ENCODE data around the gene MBNL1. TPM values are rescaled to one million over a fixed set of nuclear protein-coding genes. Genes with fewer than 3 reads are reported as not detected.
"Not testable (repeated sequence)": the region's sequence is repeated elsewhere in the genome, so short reads cannot be mapped to it uniquely, and the experiment has no call there.

The MBNL1 gene
- total and polyA plus RNA-seq, 4 donors = 25.8 to 121 (median 71.9) TPM

DNA sequence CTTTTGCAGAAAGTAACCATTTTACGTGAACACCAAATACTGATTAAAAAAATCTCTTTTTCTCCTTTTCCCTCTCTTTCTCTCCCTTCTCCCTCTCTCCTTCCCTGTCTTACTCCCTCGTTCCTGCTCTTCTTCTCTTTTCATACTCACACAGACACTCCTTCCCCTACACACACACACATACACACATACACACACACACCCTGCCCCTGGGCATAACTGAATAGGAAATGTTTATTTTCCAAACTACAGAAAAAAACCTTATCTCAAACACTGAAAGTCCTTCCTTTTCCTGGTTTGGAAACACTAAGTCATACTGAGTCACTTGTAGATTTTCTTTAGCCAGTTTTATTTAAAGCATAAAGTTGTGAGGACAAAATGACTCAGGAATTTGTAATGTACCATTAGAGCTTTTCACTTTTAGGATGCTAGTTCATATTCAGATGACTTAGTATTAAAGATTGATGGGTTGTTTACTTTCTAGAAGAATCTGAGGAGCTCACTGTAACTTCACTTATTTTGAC, 62.4 kb downstream of the MBNL1 start:
- Histone ChIP-seq H3K9me3 (ENCODE audit: control insufficient read depth, insufficient read depth, low read length) (no peaks in the 10 kb centered on the region), H3K4me1 (ENCODE audit: control insufficient read depth, insufficient read depth, low read length) (no peaks in the 10 kb centered on the region), H3K4me3 (ENCODE audit: low read depth, low read length) (no peak overlapping the region), H3K36me3 (ENCODE audit: control insufficient read depth, insufficient read depth, low read length) (no peaks in the 10 kb centered on the region), H3K27ac (ENCODE audit: low read depth, low read length) (no peak overlapping the region), H3K27me3 (ENCODE audit: control insufficient read depth, insufficient read depth, low read length) (no peaks in the 10 kb centered on the region)
- 83% methylated on average over 2 of the region's 2 CpGs for WGBS (ENCODE audit: insufficient coverage)
- no peak for DNase-seq (ENCODE audit: low read depth in 4 of 6, low spot score in 6 of 6)

DNA sequence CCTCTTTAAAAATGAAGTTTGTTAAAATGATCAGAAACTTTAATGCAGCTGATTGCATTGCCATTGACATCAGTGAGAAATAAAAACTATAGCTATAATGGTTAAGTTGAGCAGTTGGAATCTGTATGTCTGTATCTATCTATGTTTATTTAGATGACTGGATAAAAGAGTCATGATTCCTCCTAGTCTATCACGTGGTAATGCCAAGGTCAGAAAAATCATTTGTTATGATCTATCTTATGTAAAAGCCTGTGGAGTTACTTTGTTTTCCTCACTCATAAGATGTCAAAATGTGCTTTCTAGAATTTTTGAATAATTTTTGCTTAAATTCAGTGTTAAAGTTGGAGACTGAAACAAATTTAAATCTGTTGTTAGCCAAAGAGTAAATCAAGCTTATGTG, 63.3 kb downstream of the MBNL1 start:
- Histone ChIP-seq H3K27ac (ENCODE audit: low read depth, low read length) (no peak overlapping the region), H3K36me3 (ENCODE audit: control insufficient read depth, insufficient read depth, low read length) (no peaks in the 10 kb centered on the region), H3K4me1 (ENCODE audit: control insufficient read depth, insufficient read depth, low read length) (no peaks in the 10 kb centered on the region), H3K27me3 (ENCODE audit: control insufficient read depth, insufficient read depth, low read length) (no peaks in the 10 kb centered on the region), H3K9me3 (ENCODE audit: control insufficient read depth, insufficient read depth, low read length) (no peaks in the 10 kb centered on the region), H3K4me3 (ENCODE audit: low read depth, low read length) (no peak overlapping the region)
- no peak for DNase-seq (ENCODE audit: low read depth in 4 of 6, low spot score in 6 of 6)
- no CpG with 5 or more reads among the region's 1 CpG for WGBS (ENCODE audit: insufficient coverage)

DNA sequence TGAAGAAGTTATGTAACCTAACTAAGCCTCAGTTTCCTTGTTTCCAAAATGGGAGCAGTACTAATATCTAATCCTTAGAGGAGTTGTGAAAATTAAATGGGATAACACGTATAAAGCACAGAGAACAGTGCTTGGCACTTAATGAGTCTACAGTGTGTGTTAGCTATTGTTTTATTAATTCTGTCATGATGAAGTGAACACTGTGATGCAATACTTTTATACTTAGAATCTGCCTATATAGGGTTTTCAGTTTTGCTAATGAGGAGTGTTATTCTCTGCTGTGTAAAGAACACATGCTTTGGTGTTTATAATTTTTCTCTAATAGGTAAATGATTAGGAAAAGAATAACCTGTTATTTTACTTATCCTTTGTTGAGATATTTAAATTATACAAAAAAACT, 65.2 kb downstream of the MBNL1 start:
- no peak for DNase-seq (ENCODE audit: low read depth in 4 of 6, low spot score in 6 of 6)
- WGBS (ENCODE audit: insufficient coverage) = 80% methylated on average over 1 of the region's 1 CpG
- Histone ChIP-seq H3K27me3 (ENCODE audit: control insufficient read depth, insufficient read depth, low read length) (no peaks in the 10 kb centered on the region), H3K4me1 (ENCODE audit: control insufficient read depth, insufficient read depth, low read length) (no peaks in the 10 kb centered on the region), H3K4me3 (ENCODE audit: low read depth, low read length) (no peak overlapping the region), H3K27ac (ENCODE audit: low read depth, low read length) (no peak overlapping the region), H3K9me3 (ENCODE audit: control insufficient read depth, insufficient read depth, low read length) (no peaks in the 10 kb centered on the region), H3K36me3 (ENCODE audit: control insufficient read depth, insufficient read depth, low read length) (no peaks in the 10 kb centered on the region)

DNA sequence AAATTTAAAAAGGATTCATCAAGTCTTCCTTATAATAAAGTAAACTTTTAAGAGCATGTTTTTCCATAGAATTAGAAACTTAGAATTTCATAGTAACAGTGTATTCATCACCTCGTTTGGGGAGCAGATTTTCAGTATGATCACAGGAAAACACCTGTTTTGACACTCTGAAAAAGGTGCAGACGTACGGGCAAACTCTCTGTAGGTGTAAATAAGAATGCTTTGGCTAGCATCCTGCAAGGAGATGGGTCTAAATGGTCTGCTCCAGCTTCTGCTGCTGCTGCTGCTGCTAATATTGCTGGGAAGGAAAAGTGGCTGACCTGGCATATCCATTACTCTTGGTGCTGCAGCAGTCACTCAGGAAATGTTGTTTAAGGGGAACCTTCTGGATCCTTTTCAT, 66.0 kb downstream of the MBNL1 start:
- Histone ChIP-seq H3K27me3 (ENCODE audit: control insufficient read depth, insufficient read depth, low read length) (no peaks in the 10 kb centered on the region), H3K9me3 (ENCODE audit: control insufficient read depth, insufficient read depth, low read length) (no peaks in the 10 kb centered on the region), H3K4me3 (ENCODE audit: low read depth, low read length) (no peak overlapping the region), H3K27ac (ENCODE audit: low read depth, low read length) (no peak overlapping the region), H3K36me3 (ENCODE audit: control insufficient read depth, insufficient read depth, low read length) (no peaks in the 10 kb centered on the region), H3K4me1 (ENCODE audit: control insufficient read depth, insufficient read depth, low read length) (no peaks in the 10 kb centered on the region)
- WGBS (ENCODE audit: insufficient coverage) = 100% methylated on average over 2 of the region's 3 CpGs
- no peak for DNase-seq (ENCODE audit: low read depth in 4 of 6, low spot score in 6 of 6)

DNA sequence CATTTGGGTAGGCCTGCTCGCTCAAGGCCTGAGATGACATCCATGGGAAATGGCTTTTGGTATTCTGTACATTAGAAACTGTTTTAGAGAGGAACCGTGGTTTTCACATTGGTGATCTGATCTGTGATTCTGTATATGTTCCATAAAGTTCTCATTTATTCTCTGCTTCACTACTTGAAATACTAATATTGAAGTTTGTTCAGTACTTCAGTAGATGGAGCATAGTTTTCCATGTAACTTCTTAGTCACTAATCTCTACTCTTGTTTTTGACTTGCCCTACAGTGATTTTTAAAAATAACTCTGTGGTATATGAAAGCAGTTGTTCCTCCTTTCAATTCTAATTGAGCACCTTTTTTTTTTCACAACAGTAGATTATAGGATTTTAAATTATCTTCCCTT, 66.5 kb downstream of the MBNL1 start:
- no peak overlapping the region for H3K27ac ChIP-seq (ENCODE audit: low read depth, low read length)
- no peaks in the 10 kb centered on the region for H3K4me1 ChIP-seq (ENCODE audit: control insufficient read depth, insufficient read depth, low read length)
- no peaks in the 10 kb centered on the region for H3K36me3 ChIP-seq (ENCODE audit: control insufficient read depth, insufficient read depth, low read length)
- no peak for DNase-seq (ENCODE audit: low read depth in 4 of 6, low spot score in 6 of 6)
- H3K9me3 ChIP-seq (ENCODE audit: control insufficient read depth, insufficient read depth, low read length) = no peaks in the 10 kb centered on the region
- no peaks in the 10 kb centered on the region for H3K27me3 ChIP-seq (ENCODE audit: control insufficient read depth, insufficient read depth, low read length)
- H3K4me3 ChIP-seq (ENCODE audit: low read depth, low read length) = no peak overlapping the region
- 100% methylated on average over 1 of the region's 2 CpGs for WGBS (ENCODE audit: insufficient coverage)

DNA sequence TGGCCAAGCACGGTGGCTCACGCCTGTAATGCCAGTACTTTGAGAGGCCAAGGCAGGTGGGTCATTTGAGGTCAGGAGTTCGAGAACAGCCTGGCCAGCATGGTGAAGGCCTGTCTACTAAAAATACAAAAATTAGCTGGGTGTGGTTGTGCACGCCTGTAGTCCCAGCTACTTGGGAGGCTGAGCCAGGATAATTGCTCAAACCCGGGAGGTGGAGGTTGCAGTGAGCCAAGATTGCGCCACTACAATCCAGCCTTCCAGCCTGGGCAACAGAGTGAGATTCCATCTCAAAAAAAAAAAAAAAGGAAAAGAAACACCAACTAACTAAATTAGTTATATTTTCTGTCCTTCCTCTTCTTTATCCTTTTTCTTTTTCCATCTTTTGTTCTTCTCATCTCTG, 68.6 kb downstream of the MBNL1 start:
- H3K36me3 ChIP-seq (ENCODE audit: control insufficient read depth, insufficient read depth, low read length); H3K27me3 ChIP-seq (ENCODE audit: control insufficient read depth, insufficient read depth, low read length); H3K27ac ChIP-seq (ENCODE audit: low read depth, low read length); H3K4me1 ChIP-seq (ENCODE audit: control insufficient read depth, insufficient read depth, low read length); H3K9me3 ChIP-seq (ENCODE audit: control insufficient read depth, insufficient read depth, low read length); DNase-seq (ENCODE audit: low read depth in 4 of 6, low spot score in 6 of 6); H3K4me3 ChIP-seq (ENCODE audit: low read depth, low read length): not testable (repeated sequence)
- WGBS (ENCODE audit: insufficient coverage) = 96% methylated on average over 3 of the region's 6 CpGs

DNA sequence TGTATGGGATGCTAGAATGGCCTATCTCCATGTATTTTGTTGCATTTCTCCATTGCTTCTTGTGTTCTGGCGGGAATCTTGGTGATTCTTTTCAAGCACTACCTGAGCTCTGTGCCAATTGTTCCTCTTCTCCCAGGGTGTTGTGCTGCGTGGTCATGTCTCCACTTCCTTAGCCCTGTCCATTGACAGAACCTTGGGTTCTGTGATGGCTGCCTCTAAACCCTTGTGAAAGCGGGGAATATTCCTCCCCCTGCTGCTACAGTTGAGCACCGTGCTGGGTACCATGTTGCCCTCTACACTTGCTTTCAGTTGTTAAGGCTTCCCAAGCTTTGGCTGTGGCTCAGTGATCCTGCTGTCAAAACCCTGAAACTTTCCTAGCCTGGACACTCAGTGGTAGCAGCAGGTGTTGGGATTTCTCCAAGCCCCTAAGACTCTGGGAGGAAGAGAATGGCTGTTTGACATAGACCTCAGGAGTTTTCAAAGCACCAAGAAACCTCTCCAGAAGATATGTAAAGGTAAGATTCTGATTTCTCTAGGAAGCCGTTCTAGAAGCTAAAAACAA, 69.5 kb downstream of the MBNL1 start:
- H3K4me3 ChIP-seq (ENCODE audit: low read depth, low read length) = no peak overlapping the region
- no peaks in the 10 kb centered on the region for H3K36me3 ChIP-seq (ENCODE audit: control insufficient read depth, insufficient read depth, low read length)
- WGBS (ENCODE audit: insufficient coverage) = 98% methylated on average over 4 of the region's 5 CpGs
- DNase-seq (ENCODE audit: low read depth in 4 of 6, low spot score in 6 of 6) = no peak
- no peak overlapping the region for H3K27ac ChIP-seq (ENCODE audit: low read depth, low read length)
- H3K27me3 ChIP-seq (ENCODE audit: control insufficient read depth, insufficient read depth, low read length) = no peaks in the 10 kb centered on the region
- no peaks in the 10 kb centered on the region for H3K9me3 ChIP-seq (ENCODE audit: control insufficient read depth, insufficient read depth, low read length)
- no peaks in the 10 kb centered on the region for H3K4me1 ChIP-seq (ENCODE audit: control insufficient read depth, insufficient read depth, low read length)

DNA sequence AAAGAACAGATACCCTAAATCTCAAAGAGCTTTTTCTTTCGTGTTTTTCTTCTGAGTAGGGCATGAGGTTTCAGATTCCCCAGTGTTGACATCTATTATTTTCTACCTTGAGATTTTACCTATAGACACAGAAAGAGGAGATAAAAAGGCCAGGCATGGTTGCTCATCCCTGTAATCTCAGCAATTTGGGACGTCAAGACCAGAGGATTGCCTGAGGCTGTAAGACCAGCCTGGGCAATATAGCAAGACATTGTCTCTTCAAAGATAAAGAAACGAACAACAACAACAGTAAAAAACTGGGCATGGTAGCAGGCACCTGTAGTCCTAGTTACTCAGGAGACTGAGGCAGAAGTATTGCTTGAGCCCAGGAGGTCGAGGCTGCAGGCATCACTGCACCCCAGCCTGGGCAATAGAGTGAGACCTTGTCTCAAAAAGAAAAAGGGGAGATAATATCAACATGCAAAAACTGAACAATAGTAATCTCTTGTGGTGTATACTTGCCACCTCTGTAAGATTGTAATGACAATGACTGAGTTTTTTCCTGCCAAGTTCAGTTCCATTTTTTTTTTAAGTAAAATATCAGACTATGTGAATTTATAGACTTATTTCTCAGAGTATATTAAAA, 71.3 kb downstream of the MBNL1 start:
- WGBS (ENCODE audit: insufficient coverage) = 83% methylated on average over 2 of the region's 4 CpGs
- Histone ChIP-seq H3K27me3 (ENCODE audit: control insufficient read depth, insufficient read depth, low read length) (no peaks in the 10 kb centered on the region), H3K36me3 (ENCODE audit: control insufficient read depth, insufficient read depth, low read length) (no peaks in the 10 kb centered on the region), H3K4me3 (ENCODE audit: low read depth, low read length) (no peak overlapping the region), H3K27ac (ENCODE audit: low read depth, low read length) (no peak overlapping the region), H3K9me3 (ENCODE audit: control insufficient read depth, insufficient read depth, low read length) (no peaks in the 10 kb centered on the region), H3K4me1 (ENCODE audit: control insufficient read depth, insufficient read depth, low read length) (no peaks in the 10 kb centered on the region)
- DNase-seq (ENCODE audit: low read depth in 4 of 6, low spot score in 6 of 6) = no peak

DNA sequence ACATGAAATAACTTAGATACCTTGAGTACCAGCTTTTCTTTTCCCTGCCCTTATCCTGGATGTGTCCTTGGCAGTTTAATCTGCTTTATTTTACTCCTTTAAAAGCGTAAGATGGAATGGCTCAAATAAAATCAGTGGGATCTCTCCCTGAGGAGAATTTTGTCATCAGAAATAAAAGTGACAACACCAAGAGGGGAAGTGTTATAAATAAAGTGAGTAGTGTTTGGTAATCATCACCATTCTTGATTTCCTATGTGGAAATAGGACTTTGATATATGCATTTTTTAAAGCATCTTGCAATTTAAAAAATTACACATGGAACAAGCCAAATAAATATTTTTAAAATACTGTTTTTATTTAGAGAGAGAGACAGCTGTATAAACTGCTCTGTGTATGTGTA, 76.5 kb downstream of the MBNL1 start:
- no CpG with 5 or more reads among the region's 1 CpG for WGBS (ENCODE audit: insufficient coverage)
- no peak for DNase-seq (ENCODE audit: low read depth in 4 of 6, low spot score in 6 of 6)
- H3K9me3 ChIP-seq (ENCODE audit: control insufficient read depth, insufficient read depth, low read length) = no peaks in the 10 kb centered on the region
- H3K27ac ChIP-seq (ENCODE audit: low read depth, low read length) = no peak overlapping the region
- H3K27me3 ChIP-seq (ENCODE audit: control insufficient read depth, insufficient read depth, low read length) = no peaks in the 10 kb centered on the region
- no peaks in the 10 kb centered on the region for H3K4me1 ChIP-seq (ENCODE audit: control insufficient read depth, insufficient read depth, low read length)
- H3K36me3 ChIP-seq (ENCODE audit: control insufficient read depth, insufficient read depth, low read length) = no peaks in the 10 kb centered on the region
- H3K4me3 ChIP-seq (ENCODE audit: low read depth, low read length) = no peak overlapping the region

DNA sequence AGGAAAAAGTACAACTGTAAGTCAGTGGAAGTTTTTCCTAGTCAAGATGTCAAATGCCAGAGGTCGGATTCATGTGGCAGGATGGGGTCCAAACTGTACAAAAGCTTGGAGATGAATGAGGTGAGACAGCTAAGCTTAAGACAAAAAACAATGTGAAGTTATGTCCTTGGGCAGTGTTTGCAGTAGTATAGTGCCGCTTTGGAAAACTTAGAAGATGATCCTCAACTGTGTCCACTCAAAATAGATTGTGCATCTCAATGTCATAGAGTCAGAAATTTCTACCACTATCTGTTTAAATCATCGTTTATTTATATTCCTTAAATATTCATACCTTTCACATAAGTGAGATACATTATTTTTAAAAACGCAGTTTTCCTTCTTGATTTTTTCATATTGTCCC, 77.3 kb downstream of the MBNL1 start:
- Histone ChIP-seq H3K36me3 (ENCODE audit: control insufficient read depth, insufficient read depth, low read length) (no peaks in the 10 kb centered on the region), H3K9me3 (ENCODE audit: control insufficient read depth, insufficient read depth, low read length) (no peaks in the 10 kb centered on the region), H3K27me3 (ENCODE audit: control insufficient read depth, insufficient read depth, low read length) (no peaks in the 10 kb centered on the region), H3K27ac (ENCODE audit: low read depth, low read length) (no peak overlapping the region), H3K4me1 (ENCODE audit: control insufficient read depth, insufficient read depth, low read length) (no peaks in the 10 kb centered on the region), H3K4me3 (ENCODE audit: low read depth, low read length) (no peak overlapping the region)
- 100% methylated on average over 2 of the region's 4 CpGs for WGBS (ENCODE audit: insufficient coverage)
- no peak for DNase-seq (ENCODE audit: low read depth in 4 of 6, low spot score in 6 of 6)

Measured in spinal cord (tissue), 10 donors.